HepG2 (cell line): ENCODE data around the gene LTBR. TPM values are rescaled to one million over a fixed set of nuclear protein-coding genes. Genes with fewer than 3 reads are reported as not detected.

Source experiments
- ATAC-seq: fragments of 200-7000 bp; cut with Tn5 transposase; 3 replicates; pipeline ENCODE4 v1.9.1; 2020; ENCODE audit warnings: mild to moderate bottlenecking, moderate library complexity
- BruUV-seq: library from RNA; stranded (reverse); fragments of 400-500 nt; replicated peaks from 2 replicates; lab custom pipeline; 2021; lab: Mats Ljungman, UMichigan
- CTCF ChIA-PET: fragments of 300-600 bp; formaldehyde crosslinking; extraction: SDS; loops from one replicate; lab custom pipeline; 2021; ENCODE audit warnings: low total read pairs, inconsistent platforms, low intra/inter-chr PET ratio; lab: Yijun Ruan, JAX
- POLR2A ChIA-PET: fragments of 350-600 bp; sonication (Branson Sonifier 250); formaldehyde crosslinking; loops from one replicate; lab custom pipeline; 2020; ENCODE audit warnings: antibody characterized with exemption, inconsistent platforms; lab: Yijun Ruan, JAX
- DNase-seq: peaks from one replicate; pipeline ENCODE4 v3.0.0-alpha.2; 2015; ENCODE audit warnings: low spot score
- FAIRE-seq: peaks from 3 replicates; lab custom pipeline; 2011; peaks lifted over from hg19 to GRCh38; lab: Jason Lieb, UNC
- H2AFZ ChIP-seq: one replicate; pipeline ENCODE4 v1.6.1; 2011; ENCODE audit warnings: low read length, inconsistent platforms
- H3K27ac ChIP-seq: fragments of 300-600 bp; 3 replicates; pipeline ENCODE4 v1.8.0; 2011; ENCODE audit warnings: mixed run types, mild to moderate bottlenecking, mixed read lengths, low read length, inconsistent platforms; ENCODE audit not compliant: insufficient read depth; ENCODE audit errors: extremely low read length
- H3K27me3 ChIP-seq, 2 experiments: fragments of 200-600 bp in 1 of 2; 2 replicates in 1 of 2; 3 replicates in 1 of 2; pipeline versions ENCODE4 v1.6.0 to v1.8.0; 2011; ENCODE audit warnings: low read length in 2 of 2, mild to moderate bottlenecking in 2 of 2, moderate library complexity in 2 of 2, inconsistent platforms in 1 of 2; ENCODE audit not compliant: insufficient read depth in 2 of 2, control insufficient read depth in 1 of 2
- H3K36me3 ChIP-seq, 2 experiments: fragments of 200-600 bp in 1 of 2; replicated peaks in 1 of 2; 2 replicates in 1 of 2; 3 replicates in 1 of 2; pipeline versions ENCODE4 v1.5.1 to v1.8.0; 2011; ENCODE audit warnings: low read length in 2 of 2, inconsistent platforms in 1 of 2; ENCODE audit not compliant: insufficient read depth in 2 of 2, control insufficient read depth in 1 of 2
- H3K4me1 ChIP-seq: 2 replicates; pipeline ENCODE4 v1.5.1; 2012; ENCODE audit warnings: low read length, inconsistent platforms; ENCODE audit not compliant: insufficient read depth
- H3K4me2 ChIP-seq: 2 replicates; pipeline ENCODE4 v1.6.0; 2011; ENCODE audit warnings: low read depth, low read length, inconsistent platforms
- H3K4me3 ChIP-seq, 3 experiments: fragments of 200-600 bp in 1 of 3; sonication (generic), shearing (Covaris generic) in 1 of 3; replicated peaks in 1 of 3; 2 replicates each; pipeline ENCODE4 v1.5.1; 2011 to 2016; ENCODE audit warnings: low read length in 3 of 3, inconsistent platforms in 2 of 3, low read depth in 2 of 3, mild to moderate bottlenecking in 2 of 3, control low read depth in 1 of 3, mixed read lengths in 1 of 3; ENCODE audit not compliant: insufficient read depth in 1 of 3
- H3K79me2 ChIP-seq: one replicate; pipeline ENCODE4 v1.6.1; 2011; ENCODE audit warnings: low read length, inconsistent platforms; ENCODE audit not compliant: insufficient read depth
- H3K9ac ChIP-seq: 2 replicates; pipeline ENCODE4 v1.6.0; 2011; ENCODE audit warnings: mild to moderate bottlenecking, low read depth, low read length, inconsistent platforms; ENCODE audit not compliant: insufficient read depth
- H3K9me3 ChIP-seq: 2 replicates; pipeline ENCODE4 v1.5.1; 2012; ENCODE audit warnings: mild to moderate bottlenecking, low read length
- H4K20me1 ChIP-seq: 2 replicates; pipeline ENCODE4 v1.6.0; 2011; ENCODE audit warnings: inconsistent platforms, mild to moderate bottlenecking, low read length, moderate library complexity; ENCODE audit not compliant: insufficient read depth
- BCL6 ChIP-seq: IDR thresholded peaks from 2 replicates; pipeline ENCODE4 v1.6.1; 2016; ENCODE audit warnings: missing genetic modification reagents, missing compliant biosample characterization
- BRCA1 ChIP-seq: sonication (generic); formaldehyde crosslinking; IDR thresholded peaks from 2 replicates; pipeline ENCODE4 v1.4.0; 2020; ENCODE audit warnings: missing genetic modification reagents
- CHD2 ChIP-seq: IDR thresholded peaks from 2 replicates; pipeline ENCODE4 v1.6.1; 2011; ENCODE audit warnings: low read depth, low read length, improper control_type of control experiment
- HNF1A ChIP-seq, 2 experiments: sonication (generic) in 1 of 2; formaldehyde crosslinking in 1 of 2; IDR thresholded peaks; 2 replicates each; pipeline versions ENCODE4 v1.4.0 to v1.6.1; 2016 to 2020; ENCODE audit warnings: borderline replicate concordance in 1 of 2, low read depth in 1 of 2, mild to moderate bottlenecking in 1 of 2, missing genetic modification reagents in 1 of 2
- MAFF ChIP-seq: IDR thresholded peaks from 2 replicates; pipeline ENCODE4 v1.6.1; 2011; ENCODE audit warnings: low read depth, low read length, improper control_type of control experiment
- MAFK ChIP-seq, 2 experiments: IDR thresholded peaks in 1 of 2; conservative IDR thresholded peaks in 1 of 2; 2 replicates each; pipeline ENCODE4 v1.6.1; 2011; ENCODE audit warnings: improper control_type of control experiment in 2 of 2, low read length in 2 of 2
- PLRG1 ChIP-seq: fragments of 450-650 bp; conservative IDR thresholded peaks from 2 replicates; pipeline ENCODE4 v1.6.1; 2016
- ZNF350 ChIP-seq: sonication (generic); formaldehyde crosslinking; IDR thresholded peaks from 2 replicates; pipeline ENCODE4 v1.4.0; 2020; ENCODE audit warnings: mild to moderate bottlenecking, low read depth, missing genetic modification reagents, borderline replicate concordance
- ZNF83 ChIP-seq: sonication (generic); formaldehyde crosslinking; IDR thresholded peaks from 2 replicates; pipeline ENCODE4 v1.4.0; 2020; ENCODE audit warnings: missing genetic modification reagents, mild to moderate bottlenecking, borderline replicate concordance
- WGBS: methylation state at CpG from one replicate; pipeline ENCODE4 v1.1.6; 2017; ENCODE audit warnings: low lambda C conversion rate; 5-methylcytosine and 5-hydroxymethylcytosine counted together
- in situ Hi-C: cut with HindIII; loops from 2 replicates; pipeline ENCODE4 v1.10.0; 2017; ENCODE audit warnings: low pct_unique_long_range_greater_than_20kb; ENCODE audit not compliant: extremely low pct_ligation_motif_present
- intact Hi-C: fragments of 100-400 bp; cut with micrococcal nuclease; formaldehyde crosslinking; loops from one replicate; pipeline ENCODE4 v1.10.0; 2022; ENCODE audit not compliant: unreplicated experiment
- polyA plus RNA-seq, 8 experiments: library from polyadenylated mRNA; depleted of rRNA in 3 of 8; stranded (reverse) in 7 of 8; unstranded in 1 of 8; fragments of >200 nt; fragmentation: Illumina TruSeq in 4 of 8; extraction: Trizol in 4 of 8; gene quantifications; 2 replicates each; pipeline versions ENCODE4 v1.2.1 to v1.2.3, GENCODE V29; 2011 to 2016; ENCODE audit warnings: low read depth in 4 of 8, missing spikeins in 1 of 8, mixed read lengths in 1 of 8; ENCODE audit not compliant: insufficient read depth in 1 of 8
- total RNA-seq, 5 experiments: library from RNA; depleted of rRNA; stranded (reverse); fragments of >200 nt; fragmentation: Illumina TruSeq; extraction: Trizol; gene quantifications; 2 replicates each; pipeline ENCODE4 v1.2.3, GENCODE V29; 2016; ENCODE audit warnings: low read depth in 1 of 5

The LTBR gene
- total and polyA plus RNA-seq, 2 of the 13 experiments (the other 11 are each of a cell fraction or from before 2014, with no cell fraction given), result 31.4 to 34.8 TPM

GRCh38 chr12:6407236-6407954, 23.4 kb downstream of the LTBR start:
- no peak overlapping the region for H3K9ac ChIP-seq
- no peaks in the 10 kb centered on the region for H3K27me3 ChIP-seq
- H3K36me3 ChIP-seq, result no peaks in the 10 kb centered on the region
- ATAC-seq (no peak), FAIRE-seq (no peak), DNase-seq (no peak)
- H3K4me3 ChIP-seq, result no peak overlapping the region
- BruUV-seq, result no TSS peak
- peak; percentile 34; the same call in 1 of the 2 replicates for TF ChIP-seq MAFF
- TF ChIP-seq BCL6, result peak; percentile 37; the same call in 1 of the 2 replicates
- TF ChIP-seq BRCA1 (CRISPR knock-in tag), result no peak
- peak; percentile 28 to 31; a peak in 1 of 4 replicates for TF ChIP-seq MAFK (conservative IDR thresholded peaks at IDR 0.05 in 1 of 2, IDR thresholded peaks at IDR 0.05 in 1 of 2; ENCODE audit: low read length in 2 of 2)
- no peaks in the 10 kb centered on the region for H3K79me2 ChIP-seq
- H3K27ac ChIP-seq, result no peak overlapping the region
- H2AFZ ChIP-seq, result no peak overlapping the region
- H4K20me1 ChIP-seq, result no peaks in the 10 kb centered on the region
- WGBS, result 90% methylated on average over 10 of the region's 10 CpGs
- H3K4me2 ChIP-seq, result no peak overlapping the region
- ChIA-PET POLR2A (no interaction called here), CTCF (no interaction called here)
- intact Hi-C loops (no loop called here), in situ Hi-C loops (no loop called here)
- no peaks in the 10 kb centered on the region; the same call in 1 of the 2 replicates for H3K4me1 ChIP-seq
- H3K9me3 ChIP-seq, result no peaks in the 10 kb centered on the region

GRCh38 chr12:6416596-6416995, 32.6 kb downstream of the LTBR start:
- Histone ChIP-seq H3K27ac (no peak overlapping the region), H3K9me3 (no peaks in the 10 kb centered on the region), H3K9ac (no peak overlapping the region), H3K4me1 (peaks cover 27% of the 10 kb centered on the region), H3K4me3 (no peak overlapping the region), H4K20me1 (no peaks in the 10 kb centered on the region), H2AFZ (no peak overlapping the region), H3K27me3 (no peaks in the 10 kb centered on the region), H3K4me2 (no peak overlapping the region), H3K36me3 (no peaks in the 10 kb centered on the region), H3K79me2 (no peaks in the 10 kb centered on the region)
- ATAC-seq, result no peak
- in situ Hi-C loops, result no loop called here
- intact Hi-C loops, result no loop called here
- 66% methylated on average over 3 of the region's 3 CpGs for WGBS
- ChIA-PET POLR2A (no interaction called here), CTCF (interaction anchor here (0.6 kb wide), 1 partner anchor 107 kb away, joined by 3 read pairs; no protein-coding TSS in a partner anchor)
- no peak for FAIRE-seq
- no peak for DNase-seq
- no TSS peak for BruUV-seq
- TF ChIP-seq ZNF83 (CRISPR knock-in tag), result no peak
- no peak for TF ChIP-seq PLRG1
- no peak for TF ChIP-seq CHD2
- no peak for TF ChIP-seq HNF1A (IDR thresholded peaks at IDR 0.05; ENCODE audit: low read depth)
- TF ChIP-seq HNF1A (CRISPR knock-in tag; IDR thresholded peaks at IDR 0.05; ENCODE audit: borderline replicate concordance), result no peak
- TF ChIP-seq ZNF350, result no peak
